Endothelial cell of umbilical vein (primary cell): ENCODE data around the gene GATD1. TPM values are rescaled to one million over a fixed set of nuclear protein-coding genes. Genes with fewer than 3 reads are reported as not detected.
"Not testable (repeated sequence)": the region's sequence is repeated elsewhere in the genome, so short reads cannot be mapped to it uniquely, and the experiment has no call there.

Experiments
- BruUV-seq: library from RNA; stranded (reverse); fragments of 400-500 nt; replicated peaks from 2 replicates; lab custom pipeline; 2021; lab: Mats Ljungman, UMichigan
- CTCF ChIA-PET: fragments of 300-600, 350-600 bp; sonication (Branson Sonifier 250); formaldehyde crosslinking; loops from one replicate; lab custom pipeline; 2021; ENCODE audit warnings: antibody characterized with exemption, inconsistent platforms; lab: Charles Lee
- POLR2A ChIA-PET: fragments of 300-600, 350-600 bp; sonication (Branson Sonifier 250); formaldehyde crosslinking; loops from one replicate; lab custom pipeline; 2021; ENCODE audit warnings: antibody characterized with exemption, inconsistent platforms; lab: Charles Lee
- DNase-seq: peaks from one replicate; pipeline ENCODE4 v3.0.0-alpha.2; 2011; ENCODE audit warnings: low read depth, low spot score
- FAIRE-seq: peaks from 2 replicates; lab custom pipeline; 2011; peaks lifted over from hg19 to GRCh38; lab: Jason Lieb, UNC
- H2AFZ ChIP-seq: 2 replicates; pipeline ENCODE4 v1.6.0; 2012; ENCODE audit warnings: low read depth, low read length, control low read depth, inconsistent platforms
- H3K27ac ChIP-seq: 2 replicates; pipeline ENCODE4 v1.5.1; 2011; ENCODE audit warnings: low read depth, mild to moderate bottlenecking, control low read depth, low read length, moderate library complexity; ENCODE audit not compliant: insufficient read depth
- H3K27me3 ChIP-seq, 2 experiments: 2 replicates each; pipeline versions ENCODE4 v1.6.0 to v1.6.1; 2011; ENCODE audit warnings: low read length in 2 of 2, mixed read lengths in 1 of 2; ENCODE audit not compliant: control insufficient read depth in 2 of 2, insufficient read depth in 2 of 2
- H3K36me3 ChIP-seq, 2 experiments: 2 replicates in 1 of 2; 3 replicates in 1 of 2; pipeline ENCODE4 v1.5.1; 2011; ENCODE audit warnings: low read length in 2 of 2, mild to moderate bottlenecking in 1 of 2, moderate library complexity in 1 of 2; ENCODE audit not compliant: control insufficient read depth in 2 of 2, insufficient read depth in 2 of 2; ENCODE audit errors: extremely low read depth in 1 of 2
- H3K4me1 ChIP-seq: 3 replicates; pipeline ENCODE4 v1.5.1; 2011; ENCODE audit warnings: mild to moderate bottlenecking, low read length; ENCODE audit not compliant: control insufficient read depth, insufficient read depth; ENCODE audit errors: extremely low read depth
- H3K4me2 ChIP-seq: 2 replicates; pipeline ENCODE4 v1.6.1; 2011; ENCODE audit warnings: low read length, control low read depth, mixed read lengths; ENCODE audit not compliant: insufficient read depth
- H3K4me3 ChIP-seq, 3 experiments: fragments of 200-600 bp in 1 of 3; sonication (generic), shearing (Covaris generic) in 1 of 3; replicated peaks in 1 of 3; 2 replicates each; pipeline ENCODE4 v1.5.1; 2011 to 2016; ENCODE audit warnings: control low read depth in 3 of 3, low read length in 3 of 3, mild to moderate bottlenecking in 2 of 3, inconsistent platforms in 1 of 3, low read depth in 1 of 3, moderate library complexity in 1 of 3; ENCODE audit not compliant: insufficient read depth in 1 of 3
- H3K79me2 ChIP-seq: 2 replicates; pipeline ENCODE4 v1.6.0; 2012; ENCODE audit warnings: low read length, inconsistent platforms; ENCODE audit not compliant: control insufficient read depth, insufficient read depth
- H3K9ac ChIP-seq: replicated peaks from 2 replicates; pipeline ENCODE3; 2011; ENCODE audit warnings: low read length, control low read depth; ENCODE audit not compliant: insufficient read depth; ENCODE audit errors: extremely low read depth
- H3K9me1 ChIP-seq: replicated peaks from 3 replicates; pipeline ENCODE4 v1.6.0; 2011; ENCODE audit warnings: mild to moderate bottlenecking, low read length; ENCODE audit not compliant: control insufficient read depth, insufficient read depth; ENCODE audit errors: extremely low read depth
- H3K9me3 ChIP-seq: replicated peaks from 2 replicates; pipeline ENCODE4 v1.5.1; 2012; ENCODE audit warnings: low read length, inconsistent platforms; ENCODE audit not compliant: control insufficient read depth, insufficient read depth
- H4K20me1 ChIP-seq: replicated peaks from 2 replicates; pipeline ENCODE3; 2011; ENCODE audit warnings: mild to moderate bottlenecking, low read length; ENCODE audit not compliant: control insufficient read depth, insufficient read depth; ENCODE audit errors: extremely low read depth
- CTCF ChIP-seq, 2 donors: IDR thresholded peaks; 1 replicate in 1 of 2; 2 replicates in 1 of 2; pipeline ENCODE4 v1.5.1; 2011; ENCODE audit warnings: low read length in 2 of 2, mild to moderate bottlenecking in 2 of 2, moderate library complexity in 2 of 2, control low read depth in 1 of 2, inconsistent platforms in 1 of 2, low read depth in 1 of 2; ENCODE audit not compliant: insufficient read depth in 1 of 2; ENCODE audit errors: extremely low read depth in 1 of 2
- EZH2 ChIP-seq: IDR thresholded peaks from 2 replicates; pipeline ENCODE4 v1.6.1; 2012; ENCODE audit warnings: borderline replicate concordance, low read depth, mild to moderate bottlenecking, moderate library complexity, low read length, inconsistent platforms; ENCODE audit not compliant: severe bottlenecking
- FOS ChIP-seq: IDR thresholded peaks from 2 replicates; pipeline ENCODE4 v1.6.1; 2011; ENCODE audit warnings: mild to moderate bottlenecking, low read length, moderate library complexity, borderline replicate concordance; ENCODE audit not compliant: insufficient read depth
- GATA2 ChIP-seq: IDR thresholded peaks from 2 replicates; pipeline ENCODE4 v1.7.0; 2011; ENCODE audit warnings: low read depth, mild to moderate bottlenecking, moderate library complexity, mixed read lengths, low read length; ENCODE audit not compliant: insufficient read length, insufficient read depth
- JUN ChIP-seq: IDR thresholded peaks from 2 replicates; pipeline ENCODE4 v1.6.1; 2011; ENCODE audit warnings: borderline replicate concordance, low read depth; ENCODE audit not compliant: insufficient read length, insufficient read depth
- MAX ChIP-seq: IDR thresholded peaks from 2 replicates; pipeline ENCODE4 v1.6.1; 2011; ENCODE audit not compliant: insufficient read depth, insufficient read length
- MYC ChIP-seq: IDR thresholded peaks from one replicate; pipeline ENCODE4 v1.6.1; 2011; ENCODE audit warnings: mild to moderate bottlenecking, low read depth, low read length
- POLR2A ChIP-seq: IDR thresholded peaks from 2 replicates; pipeline ENCODE4 v1.6.1; 2012; ENCODE audit warnings: low read depth, mild to moderate bottlenecking, control low read depth, low read length
- POLR2AphosphoS5 ChIP-seq: IDR thresholded peaks from 2 replicates; pipeline ENCODE4 v1.6.1; 2012; ENCODE audit warnings: low read depth, mild to moderate bottlenecking, control low read depth, low read length, moderate library complexity; ENCODE audit not compliant: insufficient read depth
- dilution Hi-C: fragments of 300-500 bp; cut with MboI; formaldehyde crosslinking; loops from one replicate; pipeline ENCODE4 v1.15.0; 2019; ENCODE audit warnings: low sequenced_read_pairs; ENCODE audit not compliant: extremely low pct_ligation_motif_present
- intact Hi-C: fragments of 100-400 bp; cut with micrococcal nuclease; formaldehyde crosslinking; loops from one replicate; pipeline ENCODE4 v1.10.0; 2022
- polyA plus RNA-seq, 4 experiments: library from polyadenylated mRNA; depleted of rRNA in 3 of 4; stranded (reverse) in 3 of 4; unstranded in 1 of 4; fragments of >200 nt; gene quantifications; 2 replicates each; pipeline versions ENCODE4 v1.2.1 to v1.2.3, GENCODE V29; 2011 to 2012; ENCODE audit warnings: missing spikeins in 1 of 4
- total RNA-seq: library from RNA; stranded (reverse); gene quantifications from 2 replicates; pipeline ENCODE4 v1.2.3, GENCODE V29; 2021

The GATD1 gene
- total and polyA plus RNA-seq, 2 donors (not counting 3 experiments of a cell fraction or from before 2014, with no cell fraction given): 70.6 to 83.1 TPM

GRCh38 chr11:742156-742546, 35.1 kb downstream of the GATD1 start:
- ChIA-PET POLR2A (no interaction called here), CTCF (no interaction called here)
- dilution Hi-C loops: no loop called here
- Histone ChIP-seq H3K4me2 (no peak overlapping the region), H3K9me3 (no peaks in the 10 kb centered on the region), H3K79me2 (no peaks in the 10 kb centered on the region), H3K9ac (no peak overlapping the region), H3K9me1 (no peaks in the 10 kb centered on the region), H4K20me1 (no peaks in the 10 kb centered on the region), H2AFZ (no peak overlapping the region), H3K4me3 (no peak overlapping the region), H3K27me3 (no peaks in the 10 kb centered on the region), H3K4me1 (peaks cover 5% of the 10 kb centered on the region), H3K27ac (no peak overlapping the region), H3K36me3 (no peaks in the 10 kb centered on the region)
- no peak for FAIRE-seq
- DNase-seq: no peak
- TF ChIP-seq CTCF (IDR thresholded peaks at IDR 0.05; ENCODE audit: extremely low read depth in 1 of 2, insufficient read depth in 1 of 2, low read depth in 1 of 2, low read length in 2 of 2): no peak
- TF ChIP-seq EZH2: no peak
- TF ChIP-seq POLR2AphosphoS5: no peak
- TF ChIP-seq MYC: no peak
- no peak for TF ChIP-seq POLR2A
- TF ChIP-seq FOS: no peak
- TF ChIP-seq GATA2: no peak
- TF ChIP-seq MAX: no peak
- no peak for TF ChIP-seq JUN
- intact Hi-C loops: no loop called here
- BruUV-seq: no TSS peak

- H3K9me3 ChIP-seq, FAIRE-seq, H3K9me1 ChIP-seq, H3K79me2 ChIP-seq, H3K4me2 ChIP-seq, H3K4me3 ChIP-seq, DNase-seq, H2AFZ ChIP-seq, intact Hi-C loops, H4K20me1 ChIP-seq, H3K27me3 ChIP-seq, BruUV-seq, H3K27ac ChIP-seq, H3K9ac ChIP-seq, H3K4me1 ChIP-seq, H3K36me3 ChIP-seq, dilution Hi-C loops: not testable (repeated sequence)
- ChIA-PET CTCF (interaction anchor here (1.1 to 2.0 kb wide), 2 partner anchors 10 to 11 kb away, joined by 4 to 10 read pairs; no protein-coding TSS in a partner anchor), POLR2A (interaction anchor here (1.0 kb wide), 1 partner anchor 11 kb away, joined by 3 read pairs; no protein-coding TSS in a partner anchor)
Observed at GRCh38 chr11:737899-738298, 39.4 kb downstream of the GATD1 start.
